Midbrain (tissue), 1 donor: ENCODE results near the gene OR6M1.

ENCODE experiments used
- DNase-seq: peaks from one replicate; lab custom pipeline; 2025; lab: John Stamatoyannopoulos, UW

Gene OR6M1, protein sequence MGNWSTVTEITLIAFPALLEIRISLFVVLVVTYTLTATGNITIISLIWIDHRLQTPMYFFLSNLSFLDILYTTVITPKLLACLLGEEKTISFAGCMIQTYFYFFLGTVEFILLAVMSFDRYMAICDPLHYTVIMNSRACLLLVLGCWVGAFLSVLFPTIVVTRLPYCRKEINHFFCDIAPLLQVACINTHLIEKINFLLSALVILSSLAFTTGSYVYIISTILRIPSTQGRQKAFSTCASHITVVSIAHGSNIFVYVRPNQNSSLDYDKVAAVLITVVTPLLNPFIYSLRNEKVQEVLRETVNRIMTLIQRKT

DNA sequence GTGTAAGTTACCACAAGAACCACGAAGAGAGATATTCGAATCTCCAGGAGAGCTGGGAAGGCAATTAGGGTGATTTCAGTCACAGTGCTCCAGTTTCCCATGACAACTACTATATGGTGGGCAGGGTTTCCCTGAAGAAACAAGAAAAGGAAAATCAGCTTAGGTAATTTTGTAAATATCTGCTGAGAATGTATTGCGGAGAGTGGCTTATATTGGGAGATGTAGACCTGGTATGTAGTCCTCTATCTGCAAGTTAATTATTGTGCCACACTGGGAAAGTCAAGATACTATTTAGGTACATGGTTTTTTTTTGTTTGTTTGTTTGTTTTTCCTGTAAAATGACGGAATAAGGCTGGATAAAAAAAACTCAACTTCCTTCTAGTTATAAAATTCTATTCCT is at the start of gene OR6M1:
Gene OR6M1 (minus strand): TSS at position 101 of the 400 bp plus-strand sequence. CDS start 0 bp downstream, at position 101.
- DNase-seq: no peak

GRCh38 chr11:123853038-123853437 is 46.9 kb upstream of the OR6M1 start:
- DNase-seq: no peak

DNA sequence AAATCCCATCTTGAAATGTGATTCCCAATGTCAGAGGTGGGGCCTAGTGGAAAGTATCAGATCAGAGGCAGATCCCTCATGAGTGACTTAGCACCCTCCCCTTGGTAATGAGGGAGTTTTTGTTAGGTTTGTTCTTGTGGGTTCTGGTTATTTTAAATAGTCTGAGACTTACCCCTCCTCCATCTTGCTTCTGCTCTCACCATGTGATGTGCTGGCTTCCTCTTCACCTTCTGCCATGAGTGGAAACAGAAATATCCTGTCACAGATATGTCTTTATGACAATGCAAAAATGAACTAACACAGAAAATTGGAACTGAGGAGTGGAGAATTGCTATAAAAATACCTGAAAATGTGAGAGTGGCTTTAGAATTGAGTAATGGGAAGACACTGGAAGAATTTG is 46.2 kb upstream of the OR6M1 start:
- no peak for DNase-seq

DNA sequence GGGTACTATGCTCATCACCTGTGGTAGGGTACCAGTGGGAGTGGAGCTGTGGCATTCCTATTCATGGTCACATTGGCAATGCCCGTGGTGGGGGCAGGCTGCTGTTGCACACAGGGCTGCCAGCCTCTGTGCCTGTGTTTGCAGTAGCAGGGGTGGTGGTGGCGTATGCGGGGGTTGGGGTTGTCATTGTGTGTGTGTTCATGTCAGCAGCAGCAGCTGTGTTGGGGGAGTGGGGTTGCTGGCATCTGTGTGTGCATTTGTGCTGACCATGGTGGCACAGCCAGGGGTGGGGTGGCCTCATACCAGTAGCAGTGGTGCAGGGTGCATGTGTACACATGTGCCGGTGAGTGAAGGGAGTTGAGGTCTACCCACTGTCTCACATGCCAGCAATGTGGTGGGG is 45.0 kb upstream of the OR6M1 start:
- DNase-seq: no peak

DNA sequence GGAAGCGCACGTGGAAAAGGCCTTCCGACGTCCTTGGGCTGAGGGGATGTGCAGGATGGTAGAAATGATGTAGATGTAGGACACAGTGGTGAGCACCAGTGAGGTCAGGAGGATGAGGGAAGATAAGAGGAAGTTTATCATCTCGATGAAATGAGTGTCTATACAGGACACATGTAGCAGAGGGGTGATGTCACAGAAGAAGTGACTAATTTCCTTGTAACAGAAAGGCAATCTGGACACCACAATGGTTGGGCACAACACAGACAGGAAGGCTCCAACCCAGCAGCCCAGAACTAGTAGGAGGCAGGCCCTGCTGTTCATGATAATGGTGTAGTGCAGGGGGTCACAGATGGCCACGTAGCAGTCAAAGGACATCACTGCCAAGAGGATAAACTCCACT is 35.0 kb upstream of the OR6M1 start:
- no peak for DNase-seq

GRCh38 chr11:123839131-123839530 is 33.0 kb upstream of the OR6M1 start:
- DNase-seq: no peak

DNA sequence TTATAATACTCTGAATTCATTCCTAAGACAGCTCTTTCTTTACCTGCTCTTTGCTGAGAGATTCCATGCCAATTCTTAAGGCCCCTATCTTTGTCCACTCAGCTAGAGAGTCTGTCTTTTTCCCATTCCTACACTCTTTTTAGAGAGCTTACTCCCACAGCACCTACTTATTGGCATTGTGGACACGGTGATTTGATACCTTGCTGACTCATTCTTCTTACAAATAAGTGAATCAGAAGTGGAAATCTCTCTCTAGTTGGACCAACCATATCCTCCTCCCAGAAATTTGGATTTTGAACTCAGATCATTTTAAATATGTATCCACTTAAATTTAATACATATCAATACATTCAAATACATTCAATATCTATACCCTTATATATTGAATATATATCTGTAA is 32.5 kb upstream of the OR6M1 start:
- DNase-seq: no peak

DNA sequence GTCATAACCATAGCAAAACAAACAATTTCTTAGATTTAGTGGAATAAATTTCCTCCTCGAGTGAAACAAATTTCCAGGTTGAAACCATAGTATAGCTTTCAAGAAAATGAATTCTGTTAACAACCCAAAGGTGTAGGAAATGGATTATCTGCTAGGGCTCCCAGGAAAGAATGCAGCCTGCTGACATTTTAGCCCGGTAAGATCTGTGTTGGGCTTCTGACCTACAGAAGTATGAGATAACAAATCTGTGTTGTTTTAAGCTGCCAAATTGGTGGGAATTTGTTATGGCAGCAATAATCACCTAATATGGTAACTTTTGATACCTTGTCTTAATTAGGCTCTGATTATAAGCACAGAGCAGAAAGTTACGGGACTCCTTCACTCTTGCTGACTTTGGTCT is 32.0 kb upstream of the OR6M1 start:
- DNase-seq: no peak

DNA sequence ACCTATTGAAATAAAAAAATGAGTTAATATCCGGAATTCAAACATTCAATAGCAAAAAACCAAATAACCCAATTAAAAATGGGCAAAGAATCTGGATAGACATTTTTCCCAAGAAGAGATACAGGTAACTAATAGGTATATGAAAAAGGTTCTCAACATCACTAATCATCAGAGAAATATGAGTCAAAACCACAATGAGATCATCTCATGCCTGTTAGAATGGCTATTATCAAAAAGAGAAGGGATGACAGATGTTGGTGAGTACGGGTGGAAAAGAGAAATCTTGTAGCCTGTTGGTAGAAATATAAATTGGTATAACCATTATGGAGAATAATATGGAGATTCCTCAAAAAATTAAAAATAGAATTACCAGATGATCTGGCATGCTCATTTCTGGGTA is 26.9 kb upstream of the OR6M1 start:
- no peak for DNase-seq

DNA sequence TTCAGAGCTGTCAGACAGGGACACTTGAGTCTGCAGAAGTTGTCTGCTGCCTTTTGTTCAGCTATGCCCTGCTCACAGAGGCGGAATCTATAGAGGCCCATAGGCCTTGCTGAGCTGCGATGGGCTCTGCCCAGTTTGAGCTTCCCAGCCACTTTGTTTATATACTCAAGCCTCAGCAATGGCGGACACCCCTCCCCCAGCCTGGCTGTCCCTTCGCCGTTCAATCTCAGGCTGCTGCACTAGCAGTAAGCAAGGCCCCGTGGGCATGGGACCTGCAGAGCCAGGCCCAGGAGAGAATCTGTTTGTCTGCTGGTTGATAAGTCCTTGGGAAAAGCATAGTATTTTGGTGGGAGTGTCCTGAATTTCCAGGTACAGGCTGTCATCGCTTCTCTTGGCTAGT is 23.6 kb upstream of the OR6M1 start:
- DNase-seq: no peak

DNA sequence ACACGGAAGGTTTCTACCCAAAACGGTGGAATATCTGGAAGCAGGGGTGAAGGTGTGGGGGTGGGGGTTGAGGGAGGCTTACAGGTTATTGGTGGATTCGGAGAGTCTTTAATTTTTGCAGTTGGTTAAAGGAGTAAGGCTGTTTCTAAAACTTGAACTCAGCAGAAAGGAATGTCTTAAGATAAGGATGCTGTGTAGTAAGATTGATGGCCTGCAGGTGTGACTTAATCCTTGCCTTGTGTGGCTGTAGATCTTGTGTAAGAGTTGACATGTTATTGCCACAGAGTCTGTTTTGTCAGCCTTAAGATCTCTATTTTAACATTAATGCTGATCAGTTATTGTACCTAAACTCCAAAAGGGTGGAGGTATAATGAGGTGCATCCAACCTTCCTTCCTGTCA is 16.4 kb upstream of the OR6M1 start:
- DNase-seq: no peak

DNA sequence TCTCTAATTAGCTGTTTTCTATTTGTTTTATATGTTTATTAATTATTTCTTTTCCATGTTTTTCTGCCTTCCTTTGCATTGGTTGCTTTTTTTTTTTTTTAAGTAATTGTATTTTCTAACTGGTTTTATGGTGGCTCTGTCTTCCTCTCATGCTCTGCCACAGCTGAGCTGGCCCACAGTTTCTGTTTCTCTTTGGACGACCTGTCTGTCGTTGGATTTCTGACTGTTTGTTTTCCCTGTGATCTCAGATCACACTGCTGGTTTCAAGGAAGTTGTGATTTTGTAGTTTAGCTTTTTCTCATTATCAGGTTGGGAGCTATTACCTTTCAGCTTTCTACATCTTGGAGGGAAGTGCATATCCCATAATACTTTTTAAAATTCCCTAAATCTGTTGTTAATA is 15.9 kb upstream of the OR6M1 start:
- DNase-seq: no peak

DNA sequence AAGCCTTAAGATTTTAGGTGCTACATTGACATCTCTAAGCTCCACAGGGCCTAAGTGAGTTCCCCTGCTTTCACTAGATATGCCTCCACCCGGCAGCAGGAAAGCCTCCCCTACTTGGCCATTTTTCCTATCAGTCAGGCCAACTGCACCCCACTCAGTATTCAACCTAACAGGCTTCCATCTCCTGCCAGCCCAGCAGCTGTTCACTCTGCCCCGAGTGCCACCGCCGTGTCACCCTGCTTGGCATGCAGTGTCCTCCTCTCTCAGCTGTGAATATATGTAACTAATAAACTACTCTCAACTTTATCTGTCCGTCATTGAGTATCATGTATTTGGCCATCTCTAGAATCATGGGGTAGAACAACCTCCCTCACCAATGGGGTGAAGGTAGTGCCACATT is 9.0 kb upstream of the OR6M1 start:
- DNase-seq: no peak

DNA sequence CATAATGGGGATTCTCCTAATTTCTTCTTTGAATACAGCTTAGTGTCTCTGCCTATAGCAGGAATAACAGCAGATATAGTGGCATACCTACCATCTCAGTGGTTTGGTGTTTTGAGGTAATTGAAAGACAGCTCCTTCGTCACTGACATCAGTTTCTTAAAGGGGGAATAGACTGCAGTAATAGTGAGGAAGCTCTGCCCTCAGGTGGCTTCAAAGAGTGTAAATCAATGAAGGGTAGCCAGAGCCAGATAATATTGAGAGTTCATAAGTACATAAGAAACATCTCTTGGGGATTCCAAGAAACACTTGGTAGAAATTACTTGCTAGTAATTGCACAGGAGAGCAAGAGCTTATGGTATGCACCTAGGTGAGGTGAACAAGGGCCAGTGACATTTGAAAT is 4.4 kb downstream of the OR6M1 start:
- DNase-seq: no peak

GRCh38 chr11:123800036-123800435 is 6.1 kb downstream of the OR6M1 start:
- no peak for DNase-seq

DNA sequence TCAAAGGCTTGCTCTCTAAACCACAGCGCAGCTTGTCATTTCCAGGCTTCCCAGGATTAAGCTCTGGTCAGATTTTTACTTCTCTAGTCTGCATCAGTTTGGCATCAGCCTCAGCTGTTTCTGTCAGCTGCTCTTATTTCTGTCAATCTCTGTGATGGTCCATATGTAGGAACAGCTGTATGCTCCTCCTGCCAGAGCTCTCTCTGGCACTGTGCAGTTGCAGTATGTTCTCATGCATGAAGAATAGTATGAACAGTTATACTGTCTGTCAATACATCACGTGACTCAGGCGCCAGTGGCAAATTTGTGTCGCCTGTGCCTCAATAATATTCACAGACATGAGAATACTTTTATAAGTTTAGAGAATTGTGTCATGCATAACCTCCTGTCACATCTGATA is 6.7 kb downstream of the OR6M1 start:
- DNase-seq: no peak

DNA sequence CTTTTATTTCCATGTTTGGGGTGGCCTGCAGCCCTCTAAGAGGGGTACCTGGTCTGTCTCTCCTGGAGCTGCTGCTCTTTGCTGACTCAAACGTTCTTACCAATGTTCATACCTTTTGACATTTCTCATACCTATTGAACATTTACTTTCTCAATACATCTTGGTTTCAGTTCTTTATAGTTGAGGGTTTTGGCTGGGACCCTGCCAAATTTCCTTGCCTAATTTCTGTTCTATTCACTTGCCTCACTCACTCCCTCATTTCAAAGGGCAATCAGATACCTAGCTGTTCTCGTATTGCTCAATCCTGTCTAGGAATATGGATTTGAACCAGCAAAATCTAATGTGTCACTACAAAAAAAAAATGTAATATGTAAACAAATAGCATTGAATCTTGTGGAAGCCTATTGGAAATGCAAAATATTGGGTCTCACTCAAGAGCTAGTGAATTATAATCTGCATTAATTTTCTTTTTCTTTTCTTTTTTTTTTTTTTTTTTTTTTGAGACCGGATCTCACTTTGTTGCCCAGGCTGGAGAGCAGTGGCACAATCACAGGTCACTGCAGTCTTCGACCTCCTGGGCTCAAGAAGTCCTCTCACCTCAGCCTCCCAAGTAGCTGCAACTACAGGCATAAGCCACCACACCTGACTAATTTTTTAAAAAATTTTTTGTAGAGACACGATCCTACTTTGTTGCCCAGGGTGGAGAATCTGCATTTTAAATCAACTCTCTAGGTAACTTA is 7.5 kb downstream of the OR6M1 start:
- no peak for DNase-seq

GRCh38 chr11:123798079-123798478 is 8.1 kb downstream of the OR6M1 start:
- no peak for DNase-seq

DNA sequence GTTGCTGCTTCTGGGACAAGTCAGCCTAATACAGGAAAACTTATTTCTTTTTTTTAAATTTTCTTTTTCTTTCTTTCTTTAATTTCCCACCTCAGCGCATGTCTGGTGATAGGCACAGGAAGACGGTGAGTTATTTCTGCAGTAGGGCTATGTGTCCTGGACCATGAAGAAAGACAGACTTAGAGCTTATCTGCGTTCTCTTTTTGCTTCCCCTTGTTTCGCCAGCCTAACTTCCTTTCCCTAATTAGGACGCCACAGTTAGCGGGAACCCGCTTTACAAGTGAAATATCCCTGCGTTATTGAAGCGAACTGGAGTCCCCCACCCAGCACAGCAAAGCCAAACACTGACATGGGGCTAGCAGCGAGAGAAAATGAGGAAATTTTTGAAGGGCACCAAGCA is 8.6 kb downstream of the OR6M1 start:
- no peak for DNase-seq

DNA sequence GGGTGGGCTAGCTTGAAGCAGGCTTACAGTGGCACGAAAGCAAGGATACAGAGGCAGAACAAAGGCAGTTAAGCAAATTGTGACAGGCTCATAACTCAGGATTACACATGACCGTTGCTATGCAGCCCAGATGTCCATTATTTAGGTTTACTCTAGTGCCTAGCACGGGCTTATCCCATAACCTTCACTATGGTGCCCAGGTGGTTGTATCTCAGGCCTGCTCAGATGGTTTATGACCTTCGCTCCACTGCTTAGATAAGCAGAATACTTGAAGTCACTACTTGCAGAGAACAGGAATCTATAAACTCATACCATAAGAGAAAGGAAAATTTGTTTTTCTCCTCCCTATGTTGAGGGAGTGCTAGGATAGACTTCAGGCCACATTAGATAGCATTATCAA is 9.0 kb downstream of the OR6M1 start:
- DNase-seq: no peak

- no peak for DNase-seq
Measured at GRCh38 chr11:123796226-123796625, 9.9 kb downstream of the OR6M1 start.

DNA sequence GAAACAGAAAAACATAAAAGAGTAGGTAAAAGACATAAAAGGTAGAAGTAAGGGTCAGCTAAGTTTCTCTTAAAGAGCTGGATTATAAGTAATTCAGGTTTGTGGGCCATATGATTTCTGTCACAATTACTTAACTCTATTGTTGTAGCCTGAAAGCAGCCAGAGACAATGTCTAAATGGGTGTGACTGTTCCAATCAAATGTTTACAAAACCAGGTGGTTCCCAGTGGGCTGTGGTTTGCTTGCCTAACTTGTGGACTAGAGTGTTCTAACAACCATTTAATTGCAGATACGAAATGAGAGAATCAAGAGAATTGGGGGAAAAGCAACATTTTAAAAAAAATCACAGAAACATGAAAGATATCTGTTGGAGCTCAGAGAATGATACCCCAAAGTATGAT is 22.6 kb downstream of the OR6M1 start:
- no peak for DNase-seq

DNA sequence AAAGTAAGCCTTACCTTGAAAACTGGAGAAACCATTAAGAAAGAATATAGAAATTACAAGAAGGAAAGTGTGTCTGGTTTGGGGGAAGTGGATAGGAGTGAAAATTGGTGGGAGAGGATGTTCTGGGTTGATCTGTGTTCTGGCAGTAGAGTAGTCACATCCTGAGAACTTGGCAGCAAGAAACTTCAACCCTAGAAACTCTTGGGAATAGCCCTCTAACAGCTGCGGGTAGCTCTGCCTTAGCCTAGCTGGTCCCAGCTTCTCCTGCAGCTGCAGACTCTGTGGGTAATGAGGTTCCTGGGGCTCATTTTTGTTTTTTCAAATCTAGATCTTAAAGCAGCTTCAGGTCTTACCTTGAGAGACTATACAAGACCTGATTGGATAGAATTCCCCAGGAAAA is 27.6 kb downstream of the OR6M1 start:
- no peak for DNase-seq
